OCI-LY3 (cell line): ENCODE results near the gene NTRK2.

Experiments
- H2AFZ ChIP-seq: fragments of 200-600, 300-600 bp; shearing (Covaris generic); 2 replicates; pipeline ENCODE4 v1.6.0; 2014; ENCODE audit warnings: antibody characterized with exemption, low read depth, low read length
- H3K27ac ChIP-seq: fragments of 200-600, 300-600 bp; sonication (generic); 2 replicates; pipeline ENCODE4 v1.5.1; 2014; ENCODE audit warnings: mild to moderate bottlenecking, low read length, moderate library complexity, mixed read lengths
- H3K27me3 ChIP-seq: fragments of 200-600, 300-600 bp; sonication (generic); 2 replicates; pipeline ENCODE4 v1.6.1; 2014; ENCODE audit warnings: low read depth, low read length, mixed read lengths
- H3K36me3 ChIP-seq: fragments of 200-600, 300-600 bp; sonication (generic); replicated peaks from 2 replicates; pipeline ENCODE3; 2014; ENCODE audit warnings: low read depth, low read length, mixed read lengths
- H3K4me1 ChIP-seq: fragments of 300-600, 200-600 bp; sonication (generic); 2 replicates; pipeline ENCODE4 v1.6.1; 2014; ENCODE audit warnings: low read length, mixed read lengths
- H3K4me2 ChIP-seq: fragments of 200-600, 300-600 bp; sonication (generic); 2 replicates; pipeline ENCODE4 v1.6.1; 2014; ENCODE audit warnings: low read length, mixed read lengths
- H3K4me3 ChIP-seq: fragments of 300-600, 200-600 bp; sonication (generic); 2 replicates; pipeline ENCODE4 v1.5.1; 2014; ENCODE audit warnings: antibody characterized with exemption, mild to moderate bottlenecking, low read length, moderate library complexity
- H3K79me2 ChIP-seq: fragments of 300-600, 200-600 bp; shearing (Covaris generic); 2 replicates; pipeline ENCODE4 v1.6.1; 2014; ENCODE audit warnings: mild to moderate bottlenecking, low read length, mixed read lengths
- H3K9ac ChIP-seq: fragments of 300-600, 200-600 bp; shearing (Covaris generic); 2 replicates; pipeline ENCODE4 v1.6.0; 2014; ENCODE audit warnings: mild to moderate bottlenecking, low read length, moderate library complexity
- H3K9me3 ChIP-seq: fragments of 200-600, 300-600 bp; shearing (Covaris generic); 2 replicates; pipeline ENCODE4 v1.6.1; 2014; ENCODE audit warnings: low read length, mixed read lengths; ENCODE audit not compliant: insufficient read depth
- H4K20me1 ChIP-seq: fragments of 200-600, 300-600 bp; sonication (generic); 2 replicates; pipeline ENCODE4 v1.6.1; 2016; ENCODE audit warnings: low read length, mixed read lengths; ENCODE audit not compliant: insufficient read depth
- EZH2phosphoT487 ChIP-seq: fragments of 200-600 bp; shearing (Covaris generic); IDR thresholded peaks from 2 replicates; pipeline ENCODE4 v1.6.1; 2018; ENCODE audit warnings: antibody characterized with exemption, mixed run types, low read depth
- TF ChIP-seq, protein P1 (sequence below): fragments of 200-600, 300-600 bp; sonication (generic); IDR thresholded peaks from 2 replicates; pipeline ENCODE4 v1.5.1; 2014; ENCODE audit warnings: antibody characterized with exemption, low read length, low read depth

The NTRK2 gene

DNA sequence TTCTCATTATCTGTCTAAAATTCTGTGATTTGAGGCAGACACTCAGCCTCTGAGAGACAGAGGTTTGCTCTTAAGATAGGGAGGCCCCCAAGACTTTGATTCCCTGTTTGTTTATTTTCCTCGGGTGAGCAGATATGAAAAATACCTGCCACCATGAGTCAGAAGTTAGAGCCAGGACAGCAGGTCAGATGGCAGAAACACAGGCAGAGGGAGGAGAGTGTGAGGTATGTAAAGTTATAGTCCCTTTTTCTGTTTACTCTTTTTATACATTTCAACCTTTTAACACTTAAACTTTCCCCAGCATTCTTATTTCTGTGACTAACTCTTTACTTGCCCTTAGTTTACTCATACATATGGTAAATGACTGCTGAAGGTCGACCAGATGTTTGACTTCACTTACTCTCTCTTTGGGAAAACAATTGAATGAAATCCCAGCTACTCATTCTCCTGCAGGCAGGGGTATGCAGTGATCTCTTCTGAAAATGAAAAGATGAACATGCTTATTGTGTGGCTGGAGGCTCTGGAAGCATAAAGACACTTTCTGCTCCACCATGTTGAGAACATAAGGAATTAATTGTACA lies 383.8 kb downstream of the NTRK2 start:
- Histone ChIP-seq H2AFZ (no peak overlapping the region), H3K4me2 (no peak overlapping the region)
- TF ChIP-seq, protein P1, sequence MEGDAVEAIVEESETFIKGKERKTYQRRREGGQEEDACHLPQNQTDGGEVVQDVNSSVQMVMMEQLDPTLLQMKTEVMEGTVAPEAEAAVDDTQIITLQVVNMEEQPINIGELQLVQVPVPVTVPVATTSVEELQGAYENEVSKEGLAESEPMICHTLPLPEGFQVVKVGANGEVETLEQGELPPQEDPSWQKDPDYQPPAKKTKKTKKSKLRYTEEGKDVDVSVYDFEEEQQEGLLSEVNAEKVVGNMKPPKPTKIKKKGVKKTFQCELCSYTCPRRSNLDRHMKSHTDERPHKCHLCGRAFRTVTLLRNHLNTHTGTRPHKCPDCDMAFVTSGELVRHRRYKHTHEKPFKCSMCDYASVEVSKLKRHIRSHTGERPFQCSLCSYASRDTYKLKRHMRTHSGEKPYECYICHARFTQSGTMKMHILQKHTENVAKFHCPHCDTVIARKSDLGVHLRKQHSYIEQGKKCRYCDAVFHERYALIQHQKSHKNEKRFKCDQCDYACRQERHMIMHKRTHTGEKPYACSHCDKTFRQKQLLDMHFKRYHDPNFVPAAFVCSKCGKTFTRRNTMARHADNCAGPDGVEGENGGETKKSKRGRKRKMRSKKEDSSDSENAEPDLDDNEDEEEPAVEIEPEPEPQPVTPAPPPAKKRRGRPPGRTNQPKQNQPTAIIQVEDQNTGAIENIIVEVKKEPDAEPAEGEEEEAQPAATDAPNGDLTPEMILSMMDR: no peak
- TF ChIP-seq EZH2phosphoT487: no peak

DNA sequence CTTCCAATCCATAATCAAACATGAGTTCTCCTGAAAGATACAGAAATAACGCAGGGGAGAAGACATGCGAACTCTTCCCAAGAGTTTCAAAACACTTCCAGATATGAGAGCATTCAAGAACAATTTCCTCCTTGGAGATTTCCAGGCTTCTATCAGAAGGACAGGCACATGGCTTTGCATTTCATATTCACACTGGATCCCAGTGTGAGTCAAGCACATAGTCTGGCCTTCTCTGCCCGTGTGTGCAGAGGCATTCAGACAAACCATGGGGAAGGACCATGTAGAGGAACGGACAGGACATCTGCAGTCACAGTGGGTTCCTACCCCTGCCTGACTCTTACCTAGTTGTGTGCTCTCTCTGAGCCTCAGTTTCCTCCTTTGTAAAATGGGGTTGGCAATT lies 384.5 kb downstream of the NTRK2 start:
- Histone ChIP-seq H3K27me3 (no peaks in the 10 kb centered on the region), H3K36me3 (no peaks in the 10 kb centered on the region), H3K9me3 (no peaks in the 10 kb centered on the region), H3K9ac (no peak overlapping the region), H4K20me1 (no peaks in the 10 kb centered on the region), H3K27ac (no peak overlapping the region), H2AFZ (no peak overlapping the region), H3K4me1 (peaks cover 24% of the 10 kb centered on the region), H3K79me2 (no peaks in the 10 kb centered on the region), H3K4me3 (no peak overlapping the region), H3K4me2 (no peak overlapping the region)
- no peak for TF ChIP-seq EZH2phosphoT487
- TF ChIP-seq, protein P1: no peak

More for the DNA sequence above, 383.8 kb downstream of the NTRK2 start:
- Histone ChIP-seq H4K20me1 (no peaks in the 10 kb centered on the region), H3K4me1 (peaks cover 24% of the 10 kb centered on the region), H3K79me2 (no peaks in the 10 kb centered on the region), H3K27me3 (no peaks in the 10 kb centered on the region), H3K9ac (no peak overlapping the region), H3K36me3 (no peaks in the 10 kb centered on the region), H3K4me3 (no peak overlapping the region), H3K9me3 (no peaks in the 10 kb centered on the region), H3K27ac (no peak overlapping the region)

DNA sequence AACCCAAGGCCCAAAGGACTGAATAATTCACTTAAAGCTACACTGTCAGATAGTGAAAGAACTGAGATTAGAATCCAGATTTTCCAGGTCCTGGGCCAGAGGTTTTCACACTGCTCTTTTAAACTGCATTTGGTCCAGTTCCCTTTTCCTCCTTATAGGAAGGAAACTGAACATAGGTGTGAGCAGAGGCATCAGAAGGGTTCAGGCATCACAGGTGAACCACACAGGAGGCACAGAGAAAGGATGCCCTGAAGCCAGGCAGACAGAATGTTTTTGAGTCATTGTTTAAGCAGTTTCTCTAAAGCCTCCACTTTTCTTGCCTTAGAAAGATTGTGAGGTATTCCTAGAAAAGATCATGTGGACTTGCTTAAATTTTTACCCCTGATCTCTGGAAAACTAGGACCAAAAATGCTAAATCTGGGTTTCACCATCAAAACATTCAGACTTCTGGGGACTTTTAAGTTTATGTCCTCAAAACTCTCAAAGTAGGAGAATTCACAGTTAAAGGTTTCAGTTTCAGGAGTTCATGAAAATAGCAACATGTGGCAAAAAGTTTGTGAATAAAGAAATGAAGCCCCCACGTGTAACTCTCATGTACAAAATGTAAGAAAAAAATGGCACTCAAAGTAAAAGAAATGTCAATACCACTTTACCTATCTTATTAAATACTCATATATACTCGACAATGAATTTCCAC lies 386.1 kb downstream of the NTRK2 start:
- no peaks in the 10 kb centered on the region for H3K27me3 ChIP-seq
- TF ChIP-seq, protein P1: no peak
- H2AFZ ChIP-seq: peak overlapping the region; percentile 42; the same call in 1 of the 2 replicates
- H3K4me3 ChIP-seq: peak overlapping the region; percentile 21; the same call in 1 of the 2 replicates
- no peaks in the 10 kb centered on the region for H4K20me1 ChIP-seq
- peak overlapping the region; percentile 62 for H3K4me2 ChIP-seq
- H3K36me3 ChIP-seq: no peaks in the 10 kb centered on the region
- no peaks in the 10 kb centered on the region for H3K79me2 ChIP-seq
- H3K27ac ChIP-seq: peak overlapping the region; percentile 46
- H3K4me1 ChIP-seq: peaks cover 24% of the 10 kb centered on the region
- no peaks in the 10 kb centered on the region for H3K9me3 ChIP-seq
- H3K9ac ChIP-seq: peak overlapping the region; percentile 6; the same call in 1 of the 2 replicates

DNA sequence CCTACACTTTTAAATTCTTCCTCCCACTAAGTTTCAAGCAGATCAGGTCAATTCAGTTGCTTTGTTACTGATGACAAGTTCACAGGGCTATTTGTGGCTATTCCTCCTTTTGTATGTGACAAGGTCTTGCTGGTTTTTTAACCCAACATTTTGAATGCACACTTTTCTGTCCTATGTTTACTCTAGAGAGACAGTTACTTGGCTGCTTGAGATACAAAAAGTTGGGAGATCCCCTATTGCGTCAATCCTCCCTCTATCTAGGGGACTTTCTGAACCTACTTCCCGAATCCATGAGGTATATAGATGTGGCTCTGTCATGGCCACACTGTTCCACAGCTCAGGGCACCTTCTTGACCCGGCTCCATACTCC lies 386.7 kb downstream of the NTRK2 start:
- H3K4me2 ChIP-seq: peak overlapping the region; percentile 62
- no peaks in the 10 kb centered on the region for H3K27me3 ChIP-seq
- no peaks in the 10 kb centered on the region for H4K20me1 ChIP-seq
- H3K4me3 ChIP-seq: peak overlapping the region; percentile 21; the same call in 1 of the 2 replicates
- H3K27ac ChIP-seq: peak overlapping the region; percentile 46
- no peaks in the 10 kb centered on the region for H3K36me3 ChIP-seq
- TF ChIP-seq EZH2phosphoT487: no peak
- no peaks in the 10 kb centered on the region for H3K9me3 ChIP-seq
- H2AFZ ChIP-seq: peak overlapping the region; percentile 42; the same call in 1 of the 2 replicates
- H3K79me2 ChIP-seq: no peaks in the 10 kb centered on the region
- peaks cover 24% of the 10 kb centered on the region for H3K4me1 ChIP-seq
- H3K9ac ChIP-seq: peak overlapping the region; percentile 6; the same call in 1 of the 2 replicates
